Measurements from ENCODE around the gene EVA1B.

DNA sequence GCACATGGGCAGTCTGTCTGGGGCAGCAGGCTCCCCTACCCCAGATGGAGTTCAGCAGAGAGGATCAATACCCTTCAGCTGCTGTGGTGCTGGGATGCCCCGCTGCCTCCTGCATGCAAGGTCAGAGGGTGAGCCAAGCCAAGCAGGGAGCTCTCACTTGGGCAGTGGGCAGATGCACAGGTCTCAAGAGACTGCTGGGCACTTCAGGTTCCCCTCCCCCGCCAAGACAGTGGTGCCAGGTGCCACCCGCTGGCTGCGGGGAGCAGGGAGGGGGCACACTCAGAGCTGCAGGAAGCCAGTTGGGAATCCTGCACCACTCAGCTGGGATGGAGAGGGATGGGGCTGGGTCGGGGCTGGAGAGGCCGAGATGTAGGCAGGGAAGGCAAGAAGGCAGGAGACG, 15.8 kb upstream of the EVA1B start:
- TF ChIP-seq EZH2 (IDR thresholded peaks at IDR 0.05) = no peak
- TF ChIP-seq, protein P1, sequence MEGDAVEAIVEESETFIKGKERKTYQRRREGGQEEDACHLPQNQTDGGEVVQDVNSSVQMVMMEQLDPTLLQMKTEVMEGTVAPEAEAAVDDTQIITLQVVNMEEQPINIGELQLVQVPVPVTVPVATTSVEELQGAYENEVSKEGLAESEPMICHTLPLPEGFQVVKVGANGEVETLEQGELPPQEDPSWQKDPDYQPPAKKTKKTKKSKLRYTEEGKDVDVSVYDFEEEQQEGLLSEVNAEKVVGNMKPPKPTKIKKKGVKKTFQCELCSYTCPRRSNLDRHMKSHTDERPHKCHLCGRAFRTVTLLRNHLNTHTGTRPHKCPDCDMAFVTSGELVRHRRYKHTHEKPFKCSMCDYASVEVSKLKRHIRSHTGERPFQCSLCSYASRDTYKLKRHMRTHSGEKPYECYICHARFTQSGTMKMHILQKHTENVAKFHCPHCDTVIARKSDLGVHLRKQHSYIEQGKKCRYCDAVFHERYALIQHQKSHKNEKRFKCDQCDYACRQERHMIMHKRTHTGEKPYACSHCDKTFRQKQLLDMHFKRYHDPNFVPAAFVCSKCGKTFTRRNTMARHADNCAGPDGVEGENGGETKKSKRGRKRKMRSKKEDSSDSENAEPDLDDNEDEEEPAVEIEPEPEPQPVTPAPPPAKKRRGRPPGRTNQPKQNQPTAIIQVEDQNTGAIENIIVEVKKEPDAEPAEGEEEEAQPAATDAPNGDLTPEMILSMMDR (IDR thresholded peaks at IDR 0.05) = no peak
